ENCODE results near the gene TWNK.

GRCh38 chr10:100970914-100971811 is 16.2 kb upstream of the TWNK start:
- TF ChIP-seq CTCF (conservative IDR thresholded peaks at IDR 0.05; ENCODE audit: low read depth, low read length) (no peak), CHD1 (IDR thresholded peaks at IDR 0.05; ENCODE audit: low read depth, low read length) (no peak), POLR2A (IDR thresholded peaks at IDR 0.05; ENCODE audit: low read depth, low read length) (no peak), MAZ (IDR thresholded peaks at IDR 0.05; ENCODE audit: borderline replicate concordance, low read depth, low read length) (no peak), RFX5 (IDR thresholded peaks at IDR 0.05; ENCODE audit: low read depth, low read length) (no peak), MXI1 (IDR thresholded peaks at IDR 0.05; ENCODE audit: borderline replicate concordance, low read depth, low read length) (no peak), FOS (IDR thresholded peaks at IDR 0.05; ENCODE audit: low read depth, low read length) (no peak), RAD21 (IDR thresholded peaks at IDR 0.05; ENCODE audit: low read length) (no peak), NFE2L2 (IDR thresholded peaks at IDR 0.05; ENCODE audit: low read depth, low read length) (no peak), SMC3 (IDR thresholded peaks at IDR 0.05; ENCODE audit: low read depth, low read length) (no peak), BHLHE40 (IDR thresholded peaks at IDR 0.05; ENCODE audit: low read depth, low read length) (no peak), USF2 (IDR thresholded peaks at IDR 0.05; ENCODE audit: low read depth, low read length) (no peak)
